GM18508 (cell line): ENCODE data around the gene IL2RA.

Source experiments
- ATAC-seq: cut with Tn5 transposase; IDR thresholded peaks from one replicate; pipeline ENCODE4 v1.9.1; 2021; ENCODE audit warnings: moderate number of reproducible peaks; ENCODE audit not compliant: insufficient read depth, unreplicated experiment

The IL2RA gene

GRCh38 chr10:5992398-5992797 is 69.8 kb downstream of the IL2RA start:
- no peak for ATAC-seq

- ATAC-seq = no peak
These were observed 70.5 kb downstream of the IL2RA start for GRCh38 chr10:5991708-5992107.

DNA sequence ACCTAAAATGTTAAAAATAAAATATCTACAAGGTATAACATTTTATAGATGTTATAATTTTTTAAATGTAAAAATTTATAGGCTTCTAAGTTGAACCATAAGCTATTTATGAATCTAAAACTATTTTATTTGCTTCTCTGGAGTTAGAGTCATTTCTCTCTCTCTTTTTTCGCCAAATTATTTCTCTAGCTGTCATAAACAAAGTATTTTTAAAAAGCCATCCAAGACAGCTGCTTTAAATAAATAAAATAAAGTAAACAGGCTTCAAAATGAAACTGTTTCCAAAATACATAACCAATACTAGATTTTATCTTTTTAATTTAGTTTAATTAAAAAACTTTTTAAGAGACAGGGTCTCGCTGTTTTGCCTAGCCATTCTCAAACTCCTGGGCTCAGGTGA is 72.4 kb downstream of the IL2RA start:
- no peak for ATAC-seq

GRCh38 chr10:5988336-5988920 is 73.7 kb downstream of the IL2RA start:
- ATAC-seq = no peak

- ATAC-seq = no peak
These were observed 74.4 kb downstream of the IL2RA start for GRCh38 chr10:5987747-5988146.

DNA sequence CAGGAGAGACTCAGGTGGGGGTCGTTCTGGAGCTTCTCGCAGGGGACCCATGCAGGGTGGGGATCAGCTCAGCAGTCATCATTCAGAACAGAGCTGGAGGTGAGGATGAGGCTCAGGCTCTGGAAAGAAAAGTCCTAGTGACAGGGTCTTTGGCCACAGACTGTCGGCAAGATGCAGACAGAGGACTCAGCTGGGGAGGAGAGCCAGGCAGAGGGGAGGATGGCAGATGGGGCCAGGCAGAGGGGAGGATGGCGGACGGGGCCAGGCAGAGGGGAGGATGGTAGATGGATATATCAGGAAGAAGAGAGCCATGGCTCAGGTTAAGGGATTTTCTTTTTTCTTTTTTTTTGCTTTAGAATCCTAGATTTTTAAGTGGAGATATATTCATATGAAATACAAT is 77.1 kb downstream of the IL2RA start:
- no peak for ATAC-seq

DNA sequence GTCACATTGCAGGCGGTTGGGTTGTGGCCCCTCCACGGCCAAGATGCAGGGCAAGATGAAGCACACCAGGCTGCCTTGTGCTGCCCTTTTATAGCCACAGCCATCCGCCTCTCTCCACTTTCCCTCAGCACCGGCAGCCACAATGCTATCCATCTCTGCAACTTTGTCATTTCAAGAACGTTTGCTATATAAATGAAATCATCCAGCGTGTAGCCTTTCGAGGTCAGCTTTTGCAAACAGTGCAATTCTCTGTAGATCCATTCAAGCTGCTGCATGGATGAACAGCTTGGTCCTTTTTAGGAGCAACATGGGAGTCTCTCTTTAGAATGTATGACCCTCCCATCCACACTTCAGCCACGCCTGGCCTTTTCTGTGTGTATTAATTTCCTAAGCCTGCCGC is 78.4 kb downstream of the IL2RA start:
- no peak for ATAC-seq

DNA sequence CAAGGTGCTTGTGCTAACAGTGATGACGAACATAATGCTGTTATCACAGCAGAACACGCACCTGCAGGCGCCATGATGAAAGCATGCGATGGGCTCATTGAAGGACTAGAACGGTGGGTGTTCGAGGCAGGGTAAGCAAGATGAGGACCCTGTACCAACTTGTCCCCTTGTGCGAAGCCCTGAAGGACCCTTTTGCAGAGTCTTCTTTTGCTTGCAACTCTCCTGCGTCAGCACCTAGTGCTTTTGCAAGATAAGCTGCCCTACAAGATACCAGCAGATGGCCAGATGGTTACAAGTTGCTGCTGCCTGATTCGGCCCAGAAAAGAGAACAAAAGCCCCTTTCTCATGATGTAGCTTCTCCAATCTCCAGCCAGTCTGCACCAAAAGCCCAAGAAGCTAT is 80.6 kb downstream of the IL2RA start:
- no peak for ATAC-seq

DNA sequence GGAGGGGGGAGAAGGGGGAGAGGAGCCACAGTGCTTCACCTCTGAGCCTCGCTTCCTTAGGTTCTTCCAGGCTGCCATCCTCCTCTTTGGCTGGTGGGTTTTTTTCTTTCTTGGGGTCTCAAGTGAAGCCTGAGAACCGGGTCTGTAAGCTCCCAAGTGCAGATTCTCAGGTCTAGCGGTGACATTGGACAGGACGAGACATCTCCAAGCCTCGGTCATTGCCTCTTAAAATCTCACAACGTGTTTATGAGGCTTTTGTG is 84.0 kb downstream of the IL2RA start:
- ATAC-seq = no peak

- peak; percentile 36 for ATAC-seq
These were observed 84.5 kb downstream of the IL2RA start, which contains the start of gene IL15RA for GRCh38 chr10:5977471-5978229. IL15RA (minus strand) TSS chr10:5977543; CDS start chr10:5977492, 51 bp downstream.

DNA sequence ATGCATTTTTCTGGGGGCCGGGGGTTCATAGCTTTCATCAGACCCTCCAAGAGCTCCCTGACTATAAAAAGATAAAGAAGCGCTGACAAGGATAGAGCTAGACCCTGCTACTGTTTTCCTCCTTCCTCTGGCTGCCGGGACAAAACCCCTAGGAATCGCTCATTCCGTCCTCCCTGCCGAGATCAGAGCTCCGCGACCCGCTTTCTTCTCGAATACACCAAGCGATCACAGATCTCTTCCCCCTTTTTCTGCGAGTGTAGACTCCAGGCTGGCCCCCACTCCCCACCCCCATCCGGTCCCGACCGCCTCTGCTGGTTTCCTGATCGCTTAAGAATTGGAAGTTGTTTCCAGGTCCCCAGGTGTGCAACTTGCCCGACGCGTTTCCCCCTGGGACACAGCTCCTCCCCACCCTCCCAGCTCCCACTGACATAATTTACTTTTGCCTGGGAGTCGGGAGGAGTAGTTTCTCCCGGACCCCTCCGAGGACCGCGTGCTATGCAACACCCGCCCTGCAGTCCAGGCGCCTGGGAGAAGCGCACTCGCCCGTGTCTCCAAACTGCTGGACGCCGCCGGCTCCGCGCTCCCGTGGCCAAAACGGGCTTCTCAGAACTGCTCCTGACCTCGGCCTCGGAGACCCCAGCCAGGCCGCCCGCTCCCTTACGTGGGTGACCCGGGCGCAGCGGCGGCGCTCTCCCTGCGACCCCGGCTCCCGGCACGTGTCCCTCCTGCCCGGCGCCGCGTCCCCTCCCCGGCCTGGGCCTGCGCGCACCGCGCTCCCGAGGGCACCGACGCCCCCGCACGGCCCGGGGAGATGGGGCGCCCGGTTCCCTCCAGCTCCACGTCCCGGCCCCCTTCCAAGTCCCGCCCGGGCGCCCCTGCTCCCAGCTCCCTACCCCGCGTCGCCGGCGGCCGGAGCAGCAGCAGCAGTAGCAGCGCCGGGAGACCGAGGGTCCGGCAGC is 85.4 kb downstream of the IL2RA start:
- ATAC-seq = no peak

DNA sequence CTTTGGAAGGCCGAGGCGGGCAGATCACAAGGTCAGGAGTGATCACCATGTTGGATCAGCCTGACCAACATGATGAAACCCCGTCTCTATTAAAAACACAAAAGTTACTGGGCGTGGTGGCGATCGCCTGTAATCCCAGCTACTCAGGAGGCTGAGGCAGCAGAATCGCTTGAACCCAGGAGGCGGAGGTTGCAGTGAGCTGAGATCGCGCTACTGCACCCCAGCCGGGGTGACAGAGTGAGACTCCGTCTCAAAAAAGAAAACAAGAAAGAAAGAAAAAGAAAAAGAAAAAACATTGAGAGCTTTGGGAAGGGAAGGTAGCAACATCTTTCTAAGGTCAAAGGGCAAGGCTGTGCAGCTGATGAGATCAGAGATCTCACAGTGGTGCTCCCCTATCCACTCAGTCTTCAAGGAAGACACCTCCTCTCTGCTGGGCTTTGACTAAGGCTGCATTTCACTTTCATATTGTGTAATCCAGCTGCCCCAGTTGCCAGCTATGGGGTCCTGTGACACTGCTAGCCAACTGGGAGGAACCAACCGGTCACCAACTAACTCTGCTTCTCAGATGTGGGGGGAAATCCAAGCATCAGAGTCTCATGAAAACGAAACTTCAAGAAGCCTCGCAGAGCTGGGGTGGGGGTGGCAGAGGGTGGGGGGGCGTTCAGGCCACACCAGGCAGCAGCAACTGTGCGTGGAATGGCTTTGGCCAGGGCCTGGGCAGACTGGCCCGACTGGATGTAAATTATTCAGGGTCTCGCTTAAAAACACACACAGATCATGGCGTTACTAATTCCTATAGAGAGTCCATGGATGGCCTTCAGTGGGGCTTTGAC is 86.3 kb downstream of the IL2RA start:
- peak; percentile 65 for ATAC-seq

- ATAC-seq = no peak
These were observed 89.1 kb downstream of the IL2RA start for GRCh38 chr10:5973069-5973468.

DNA sequence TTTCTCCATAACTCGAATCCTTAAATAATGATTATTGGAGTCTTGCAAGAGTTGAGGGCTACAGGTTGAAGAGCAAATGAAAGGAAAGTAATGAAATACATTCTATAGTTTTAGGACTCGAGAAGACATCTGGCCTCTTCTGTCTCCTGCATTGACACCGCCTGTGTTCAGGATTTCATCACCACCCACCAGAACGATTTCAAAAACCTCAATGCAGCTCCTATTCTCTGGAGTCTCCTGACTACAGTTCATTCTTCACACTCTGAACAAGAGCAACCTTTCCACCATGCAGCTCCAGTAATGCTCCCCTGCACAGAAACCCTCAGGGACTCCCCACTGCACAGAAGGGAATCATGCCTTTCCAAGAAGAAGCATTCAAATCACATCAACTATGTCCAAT is 90.3 kb downstream of the IL2RA start:
- ATAC-seq = no peak

GRCh38 chr10:5971315-5971832 is 90.8 kb downstream of the IL2RA start:
- ATAC-seq = no peak

DNA sequence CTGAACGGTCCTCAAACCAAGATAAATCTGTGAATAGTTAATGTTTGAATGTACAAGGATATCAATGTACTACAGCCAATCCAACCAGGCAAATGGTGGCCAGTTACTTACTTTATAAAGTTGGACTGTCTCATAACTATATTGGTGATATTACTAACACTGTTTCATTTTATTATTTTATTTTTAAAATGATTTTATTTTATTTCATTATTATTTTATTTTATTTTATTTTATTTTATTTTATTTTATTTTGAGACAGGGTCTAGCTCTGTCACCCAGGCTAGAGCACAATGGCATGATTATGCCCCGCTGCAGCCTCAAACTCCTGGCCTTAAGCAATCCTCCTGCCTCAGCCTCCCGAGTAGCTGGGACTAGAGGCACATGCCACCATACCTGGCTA is 91.6 kb downstream of the IL2RA start:
- ATAC-seq = no peak

DNA sequence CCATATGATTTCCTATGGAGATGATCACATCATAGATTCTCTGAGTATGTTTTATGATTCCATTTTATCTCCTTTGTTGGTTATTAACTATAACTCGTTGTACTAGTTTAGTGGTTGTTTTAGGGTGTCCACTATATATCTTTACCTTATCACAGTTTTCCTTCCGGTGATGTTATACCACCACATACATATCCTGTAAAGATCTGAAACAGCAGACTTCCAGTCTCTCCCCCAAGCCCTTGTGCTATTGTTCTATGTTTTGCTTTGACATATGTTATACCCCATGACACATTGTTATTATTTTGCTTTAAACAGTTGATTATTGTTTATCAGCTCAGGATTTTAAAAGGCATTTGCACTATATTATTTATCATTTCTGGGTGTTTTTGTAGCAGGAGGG is 92.1 kb downstream of the IL2RA start:
- ATAC-seq = no peak

DNA sequence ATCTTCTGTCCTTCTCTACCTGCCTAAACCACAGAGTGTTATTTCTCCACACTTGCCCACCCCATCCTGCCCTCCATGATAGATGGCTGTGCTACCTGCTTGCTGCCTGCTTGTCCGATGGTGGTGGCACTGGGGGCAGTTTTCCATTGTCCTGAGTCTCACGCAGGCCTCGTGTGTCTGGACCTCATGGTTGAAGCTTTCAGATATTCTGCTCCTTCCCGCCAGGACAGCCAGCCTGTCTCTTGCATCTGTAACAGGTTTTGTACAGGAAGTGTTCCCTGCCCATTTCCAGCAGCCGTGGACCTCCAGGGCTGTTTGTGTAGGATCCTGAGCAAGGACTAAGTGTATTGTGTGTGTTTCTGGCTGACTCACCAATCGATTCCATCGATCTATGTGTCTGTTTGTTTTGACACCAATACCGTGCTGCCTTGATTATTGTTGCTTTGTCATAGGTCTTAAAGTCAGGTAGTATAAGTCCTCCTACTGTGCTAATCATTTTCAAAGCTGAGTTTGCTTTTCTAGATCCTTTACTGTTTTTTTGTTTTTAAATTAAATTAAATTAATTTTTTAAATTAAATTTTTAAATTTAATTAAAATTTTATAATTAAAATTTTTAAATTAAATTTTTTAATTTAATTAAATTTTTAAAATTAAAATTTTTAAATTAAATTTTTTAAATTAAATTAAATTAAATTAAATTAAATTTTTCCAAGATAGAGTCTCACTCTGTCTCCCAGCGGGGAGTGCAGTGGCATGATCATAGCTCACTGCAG is 93.3 kb downstream of the IL2RA start:
- no peak for ATAC-seq

DNA sequence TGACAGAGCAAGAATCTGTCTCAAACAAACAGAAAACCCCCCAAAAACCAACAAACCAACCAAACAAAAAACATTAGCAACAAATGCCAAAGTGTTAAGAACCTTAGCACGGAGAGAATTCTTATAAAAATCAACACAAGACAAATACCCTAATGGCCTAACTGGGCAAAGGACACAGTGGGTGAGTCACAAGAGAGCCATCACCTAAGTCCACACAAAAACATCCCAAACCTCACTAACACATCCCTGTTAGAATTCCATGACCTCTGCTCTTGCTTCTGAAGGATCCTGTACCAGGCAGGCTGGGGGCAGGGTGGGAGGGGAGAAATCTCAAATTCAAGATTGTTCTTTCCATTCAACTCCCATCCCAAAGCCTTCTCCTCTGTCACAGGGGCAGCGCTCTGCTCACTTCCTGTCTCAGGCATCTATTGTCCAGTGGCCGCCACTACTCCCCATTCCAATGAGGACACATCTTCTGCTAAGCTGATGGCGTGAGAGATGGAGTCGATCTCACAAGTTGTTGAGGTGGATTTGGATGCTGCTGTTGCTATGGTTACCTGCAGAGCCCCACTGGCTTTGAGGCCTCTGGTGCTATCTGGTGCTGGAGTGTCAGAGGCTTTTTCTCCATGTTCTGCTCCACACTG is 94.0 kb downstream of the IL2RA start:
- no peak for ATAC-seq
